K562 (cell line): ENCODE data around the gene SFRP2. TPM values are rescaled to one million over a fixed set of nuclear protein-coding genes. Genes with fewer than 3 reads are reported as not detected.

Source experiments
- ATAC-seq: fragments of 200-7000 bp; cut with Tn5 transposase; 3 replicates; pipeline ENCODE4 v1.9.1; 2020; ENCODE audit warnings: moderate library complexity
- BruUV-seq: library from RNA; stranded (reverse); fragments of 400-500 nt; replicated peaks from 2 replicates; lab custom pipeline; 2021; lab: Mats Ljungman, UMichigan
- CTCF ChIA-PET: fragments of 300-600 bp; formaldehyde crosslinking; extraction: SDS; loops from one replicate; lab custom pipeline; 2021; ENCODE audit warnings: low intra/inter-chr PET ratio; lab: Yijun Ruan, JAX
- POLR2A ChIA-PET: fragments of 300-600, 350-650 bp; sonication (Branson Sonifier 250); formaldehyde crosslinking; extraction: SDS; loops from one replicate; lab custom pipeline; 2021; ENCODE audit warnings: antibody characterized with exemption, inconsistent platforms; lab: Yijun Ruan, JAX
- DNase-seq, 4 experiments: peaks; one replicate each; pipeline versions ENCODE4 v3.0.0 to v3.0.0-alpha.2; 2011 to 2018; ENCODE audit warnings: low spot score in 3 of 4, mixed read lengths in 3 of 4; ENCODE audit errors: extremely low read depth in 1 of 4
- FAIRE-seq: peaks from 2 replicates; lab custom pipeline; 2011; peaks lifted over from hg19 to GRCh38; lab: Jason Lieb, UNC
- H2AFZ ChIP-seq: 2 replicates; pipeline ENCODE4 v1.6.0; 2011; ENCODE audit warnings: low read depth, low read length, control low read depth, inconsistent platforms
- H3K27ac ChIP-seq: fragments of 200-600 bp; 3 replicates; pipeline ENCODE4 v1.8.0; 2011; ENCODE audit warnings: low read depth, mild to moderate bottlenecking, control low read depth, inconsistent platforms, low read length, moderate library complexity, mixed read lengths; ENCODE audit errors: extremely low read depth
- H3K27me3 ChIP-seq, 2 experiments: fragments of 300-600 bp in 1 of 2; 2 replicates in 1 of 2; 3 replicates in 1 of 2; pipeline versions ENCODE4 v1.6.0 to v1.8.0; 2011; ENCODE audit warnings: inconsistent platforms in 2 of 2, low read length in 2 of 2, mild to moderate bottlenecking in 1 of 2, mixed read lengths in 1 of 2, moderate library complexity in 1 of 2; ENCODE audit not compliant: control insufficient read depth in 2 of 2, insufficient read depth in 2 of 2
- H3K36me3 ChIP-seq: fragments of 300-600 bp; 3 replicates; pipeline ENCODE4 v1.8.0; 2011; ENCODE audit warnings: mild to moderate bottlenecking, low read length, inconsistent platforms; ENCODE audit not compliant: control insufficient read depth, insufficient read depth
- H3K4me1 ChIP-seq, 2 experiments: fragments of 200-600 bp in 1 of 2; replicated peaks in 1 of 2; 2 replicates in 1 of 2; 3 replicates in 1 of 2; pipeline versions ENCODE4 v1.5.1 to v1.8.0; 2011; ENCODE audit warnings: inconsistent platforms in 2 of 2, low read length in 2 of 2, mild to moderate bottlenecking in 1 of 2, mixed read lengths in 1 of 2, moderate library complexity in 1 of 2; ENCODE audit not compliant: control insufficient read depth in 2 of 2, insufficient read depth in 2 of 2
- H3K4me2 ChIP-seq: 2 replicates; pipeline ENCODE4 v1.6.1; 2011; ENCODE audit warnings: low read length, control low read depth, inconsistent platforms, mixed read lengths; ENCODE audit not compliant: insufficient read depth
- H3K4me3 ChIP-seq: fragments of 200-600 bp; sonication (generic), shearing (Covaris generic); 2 replicates; pipeline ENCODE4 v1.5.1; 2016; ENCODE audit warnings: control low read depth, inconsistent platforms
- H3K79me2 ChIP-seq: fragments of 200-600 bp; 3 replicates; pipeline ENCODE4 v1.8.0; 2011; ENCODE audit warnings: low read length, inconsistent platforms; ENCODE audit not compliant: control insufficient read depth, insufficient read depth
- H3K9ac ChIP-seq, 2 experiments: 2 replicates each; pipeline versions ENCODE4 v1.6.0 to v1.6.1; 2011; ENCODE audit warnings: low read depth in 2 of 2, low read length in 2 of 2, control low read depth in 1 of 2, inconsistent platforms in 1 of 2, mild to moderate bottlenecking in 1 of 2, mixed read lengths in 1 of 2; ENCODE audit not compliant: insufficient read depth in 1 of 2
- H3K9me1 ChIP-seq: one replicate; pipeline ENCODE4 v1.6.0; 2011; ENCODE audit warnings: inconsistent platforms, mild to moderate bottlenecking, low read length, moderate library complexity; ENCODE audit not compliant: control insufficient read depth, insufficient read depth
- H3K9me3 ChIP-seq: replicated peaks from 2 replicates; pipeline ENCODE4 v1.5.1; 2011; ENCODE audit warnings: low read depth, low read length, inconsistent platforms; ENCODE audit not compliant: control insufficient read depth, insufficient read depth
- H4K20me1 ChIP-seq: replicated peaks from 2 replicates; pipeline ENCODE4 v1.6.1; 2011; ENCODE audit warnings: low read length, inconsistent platforms, mixed read lengths; ENCODE audit not compliant: control insufficient read depth, insufficient read depth
- HDAC2 ChIP-seq: fragments of 450-650 bp; IDR thresholded peaks from 2 replicates; pipeline ENCODE4 v1.6.1; 2016; ENCODE audit warnings: mild to moderate bottlenecking
- NBN ChIP-seq: fragments of 450-650 bp; IDR thresholded peaks from 2 replicates; pipeline ENCODE4 v1.6.1; 2016; ENCODE audit warnings: low read depth, mild to moderate bottlenecking
- POLR3A ChIP-seq: IDR thresholded peaks from 2 replicates; pipeline ENCODE4 v1.6.1; 2011; ENCODE audit warnings: borderline replicate concordance, mild to moderate bottlenecking, moderate library complexity; ENCODE audit not compliant: insufficient read length, insufficient read depth; ENCODE audit errors: extremely low read depth
- PTTG1 ChIP-seq: fragments of 450-650 bp; IDR thresholded peaks from 2 replicates; pipeline ENCODE4 v1.6.1; 2016; ENCODE audit warnings: low read depth, mild to moderate bottlenecking, missing genetic modification characterization, missing compliant biosample characterization
- ZFPM2 ChIP-seq: fragments of 250-450 bp; sonication (Bioruptor Pico); IDR thresholded peaks from 2 replicates; pipeline ENCODE4 v1.5.1; 2022; ENCODE audit warnings: mild to moderate bottlenecking
- ZNF444 ChIP-seq: fragments of 250-450 bp; sonication (Bioruptor Pico); IDR thresholded peaks from 2 replicates; pipeline ENCODE4 v1.4.0; 2020; ENCODE audit warnings: mild to moderate bottlenecking, moderate library complexity
- ZNF778 ChIP-seq: fragments of 450-650 bp; formaldehyde crosslinking; IDR thresholded peaks from 2 replicates; pipeline ENCODE4 v1.4.0; 2020; ENCODE audit warnings: mild to moderate bottlenecking, moderate library complexity
- WGBS: fragments of 100-300 bp; shearing (Covaris generic); methylation state at CpG from one replicate; pipeline ENCODE4 v1.1.6; 2016; ENCODE audit warnings: low coverage, mixed read lengths; ENCODE audit not compliant: insufficient coverage; ENCODE audit errors: missing lambda C conversion rate; 5-methylcytosine and 5-hydroxymethylcytosine counted together
- in situ Hi-C: fragments of 300-500 bp; cut with MboI; formaldehyde crosslinking; loops from 4 replicates; pipeline ENCODE4 v1.15.0; 2018; ENCODE audit warnings: inconsistent platforms, mixed read lengths
- intact Hi-C: fragments of 100-400 bp; cut with micrococcal nuclease; formaldehyde crosslinking; loops from 2 replicates; pipeline ENCODE4 v1.14.2; 2022
- polyA plus RNA-seq, 8 experiments: library from polyadenylated mRNA; depleted of rRNA in 4 of 8; stranded (reverse) in 5 of 8; unstranded in 3 of 8; fragments of >200 nt; fragmentation: Nextera tagmentation in 2 of 8; fragmentation: Illumina TruSeq in 1 of 8; extraction: Ambion mirVana in 2 of 8; extraction: Trizol in 1 of 8; gene quantifications; 2 replicates each; pipeline versions ENCODE4 v1.2.1 to v1.2.3, GENCODE V29; 2011 to 2014; ENCODE audit warnings: inconsistent platforms in 1 of 8, missing spikeins in 1 of 8
- total RNA-seq, 7 experiments: library from RNA; depleted of rRNA in 6 of 7; stranded (reverse); fragments of >200 nt in 6 of 7; fragmentation: Illumina TruSeq in 2 of 7; extraction: Trizol in 2 of 7; gene quantifications; 2 replicates each; pipeline versions ENCODE4 v1.2.1 to v1.2.3, GENCODE V29; 2011 to 2021; ENCODE audit warnings: low replicate concordance in 1 of 7
- TF ChIP-seq, protein P1 (sequence below): sonication (generic); formaldehyde crosslinking; IDR thresholded peaks from 2 replicates; pipeline ENCODE4 v1.8.1; 2023; ENCODE audit warnings: mild to moderate bottlenecking, missing genetic modification reagents
- TF ChIP-seq, protein P2 (sequence below), 3 experiments: fragments of 200-800 bp in 1 of 3; fragments of 250-450 bp in 1 of 3; fragments of 450-650 bp in 1 of 3; sonication (Bioruptor Pico) in 1 of 3; sonication (Bioruptor generic) in 1 of 3; formaldehyde crosslinking in 1 of 3; IDR thresholded peaks; 2 replicates each; pipeline versions ENCODE4 v1.6.1 to v1.8.0; 2016 to 2022; ENCODE audit warnings: mild to moderate bottlenecking in 2 of 3, missing genetic modification characterization in 2 of 3, missing compliant biosample characterization in 1 of 3, moderate library complexity in 1 of 3
- TF ChIP-seq, protein P3 (sequence below): fragments of 450-650 bp; conservative IDR thresholded peaks from 2 replicates; pipeline ENCODE4 v1.6.1; 2016; ENCODE audit warnings: missing genetic modification characterization, low read depth, mild to moderate bottlenecking, control low read depth, missing compliant biosample characterization
- TF ChIP-seq, protein P4 (sequence below): fragments of 250-450 bp; sonication (Bioruptor Pico); IDR thresholded peaks from 2 replicates; pipeline ENCODE4 v1.5.0; 2020; ENCODE audit warnings: mild to moderate bottlenecking

The SFRP2 gene
- total and polyA plus RNA-seq, 9 of the 15 experiments (the other 6 are each of a cell fraction or from before 2014, with no cell fraction given): 0.29 TPM; not detected in 8

DNA sequence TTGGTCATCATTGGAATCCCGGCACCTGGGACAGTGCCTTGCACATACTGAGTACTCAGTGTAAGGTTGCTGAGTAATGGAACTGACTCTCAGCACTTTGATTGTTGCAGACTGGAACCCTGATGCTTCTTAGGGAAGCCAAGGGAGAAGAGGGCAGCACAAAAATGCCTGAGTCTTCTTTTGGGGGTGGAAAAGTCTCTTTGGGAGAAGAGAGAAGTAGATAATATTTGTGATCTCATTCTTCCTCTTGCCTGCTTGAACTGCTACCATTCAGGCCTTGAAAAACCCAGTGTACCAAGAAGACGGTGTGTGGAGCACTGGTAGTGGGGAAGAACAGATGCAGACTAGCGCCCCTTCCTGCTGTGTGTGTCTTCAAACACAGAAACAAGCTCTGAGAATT lies 12.3 kb downstream of the SFRP2 start:
- BruUV-seq: no TSS peak
- Histone ChIP-seq H2AFZ (no peak overlapping the region), H3K27ac (no peak overlapping the region), H4K20me1 (no peaks in the 10 kb centered on the region), H3K4me1 (peaks cover 4 to 15% of the 10 kb centered on the region in 2 experiments; a peak in 4 of 5 replicates), H3K27me3 (peaks cover 0 to 7% of the 10 kb centered on the region in 2 experiments; a peak in 2 of 5 replicates), H3K79me2 (no peaks in the 10 kb centered on the region), H3K9ac (no peak overlapping the region), H3K4me2 (no peak overlapping the region), H3K36me3 (no peaks in the 10 kb centered on the region), H3K9me1 (no peaks in the 10 kb centered on the region), H3K9me3 (peaks cover 7% of the 10 kb centered on the region), H3K4me3 (no peak overlapping the region)
- no peak for ATAC-seq
- POLR2A ChIA-PET: no interaction called here
- in situ Hi-C loops: no loop called here
- CTCF ChIA-PET: no interaction called here
- FAIRE-seq: no peak
- DNase-seq: no peak
- TF ChIP-seq, protein P1, sequence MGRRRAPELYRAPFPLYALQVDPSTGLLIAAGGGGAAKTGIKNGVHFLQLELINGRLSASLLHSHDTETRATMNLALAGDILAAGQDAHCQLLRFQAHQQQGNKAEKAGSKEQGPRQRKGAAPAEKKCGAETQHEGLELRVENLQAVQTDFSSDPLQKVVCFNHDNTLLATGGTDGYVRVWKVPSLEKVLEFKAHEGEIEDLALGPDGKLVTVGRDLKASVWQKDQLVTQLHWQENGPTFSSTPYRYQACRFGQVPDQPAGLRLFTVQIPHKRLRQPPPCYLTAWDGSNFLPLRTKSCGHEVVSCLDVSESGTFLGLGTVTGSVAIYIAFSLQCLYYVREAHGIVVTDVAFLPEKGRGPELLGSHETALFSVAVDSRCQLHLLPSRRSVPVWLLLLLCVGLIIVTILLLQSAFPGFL (CRISPR knock-in tag): no peak
- no peak for TF ChIP-seq ZFPM2 (CRISPR knock-in tag)
- TF ChIP-seq, protein P2, sequence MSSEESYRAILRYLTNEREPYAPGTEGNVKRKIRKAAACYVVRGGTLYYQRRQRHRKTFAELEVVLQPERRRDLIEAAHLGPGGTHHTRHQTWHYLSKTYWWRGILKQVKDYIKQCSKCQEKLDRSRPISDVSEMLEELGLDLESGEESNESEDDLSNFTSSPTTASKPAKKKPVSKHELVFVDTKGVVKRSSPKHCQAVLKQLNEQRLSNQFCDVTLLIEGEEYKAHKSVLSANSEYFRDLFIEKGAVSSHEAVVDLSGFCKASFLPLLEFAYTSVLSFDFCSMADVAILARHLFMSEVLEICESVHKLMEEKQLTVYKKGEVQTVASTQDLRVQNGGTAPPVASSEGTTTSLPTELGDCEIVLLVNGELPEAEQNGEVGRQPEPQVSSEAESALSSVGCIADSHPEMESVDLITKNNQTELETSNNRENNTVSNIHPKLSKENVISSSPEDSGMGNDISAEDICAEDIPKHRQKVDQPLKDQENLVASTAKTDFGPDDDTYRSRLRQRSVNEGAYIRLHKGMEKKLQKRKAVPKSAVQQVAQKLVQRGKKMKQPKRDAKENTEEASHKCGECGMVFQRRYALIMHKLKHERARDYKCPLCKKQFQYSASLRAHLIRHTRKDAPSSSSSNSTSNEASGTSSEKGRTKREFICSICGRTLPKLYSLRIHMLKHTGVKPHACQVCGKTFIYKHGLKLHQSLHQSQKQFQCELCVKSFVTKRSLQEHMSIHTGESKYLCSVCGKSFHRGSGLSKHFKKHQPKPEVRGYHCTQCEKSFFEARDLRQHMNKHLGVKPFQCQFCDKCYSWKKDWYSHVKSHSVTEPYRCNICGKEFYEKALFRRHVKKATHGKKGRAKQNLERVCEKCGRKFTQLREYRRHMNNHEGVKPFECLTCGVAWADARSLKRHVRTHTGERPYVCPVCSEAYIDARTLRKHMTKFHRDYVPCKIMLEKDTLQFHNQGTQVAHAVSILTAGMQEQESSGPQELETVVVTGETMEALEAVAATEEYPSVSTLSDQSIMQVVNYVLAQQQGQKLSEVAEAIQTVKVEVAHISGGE (CRISPR knock-in tag; IDR thresholded peaks at IDR 0.05): no peak
- no peak for TF ChIP-seq ZNF778 (CRISPR knock-in tag)
- no peak for TF ChIP-seq POLR3A
- TF ChIP-seq PTTG1 (tag): no peak
- TF ChIP-seq ZNF444 (CRISPR knock-in tag): no peak
- TF ChIP-seq HDAC2: no peak
- no peak for TF ChIP-seq NBN
- TF ChIP-seq, protein P3, sequence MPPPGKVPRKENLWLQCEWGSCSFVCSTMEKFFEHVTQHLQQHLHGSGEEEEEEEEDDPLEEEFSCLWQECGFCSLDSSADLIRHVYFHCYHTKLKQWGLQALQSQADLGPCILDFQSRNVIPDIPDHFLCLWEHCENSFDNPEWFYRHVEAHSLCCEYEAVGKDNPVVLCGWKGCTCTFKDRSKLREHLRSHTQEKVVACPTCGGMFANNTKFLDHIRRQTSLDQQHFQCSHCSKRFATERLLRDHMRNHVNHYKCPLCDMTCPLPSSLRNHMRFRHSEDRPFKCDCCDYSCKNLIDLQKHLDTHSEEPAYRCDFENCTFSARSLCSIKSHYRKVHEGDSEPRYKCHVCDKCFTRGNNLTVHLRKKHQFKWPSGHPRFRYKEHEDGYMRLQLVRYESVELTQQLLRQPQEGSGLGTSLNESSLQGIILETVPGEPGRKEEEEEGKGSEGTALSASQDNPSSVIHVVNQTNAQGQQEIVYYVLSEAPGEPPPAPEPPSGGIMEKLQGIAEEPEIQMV (tag): no peak
- TF ChIP-seq, protein P4, sequence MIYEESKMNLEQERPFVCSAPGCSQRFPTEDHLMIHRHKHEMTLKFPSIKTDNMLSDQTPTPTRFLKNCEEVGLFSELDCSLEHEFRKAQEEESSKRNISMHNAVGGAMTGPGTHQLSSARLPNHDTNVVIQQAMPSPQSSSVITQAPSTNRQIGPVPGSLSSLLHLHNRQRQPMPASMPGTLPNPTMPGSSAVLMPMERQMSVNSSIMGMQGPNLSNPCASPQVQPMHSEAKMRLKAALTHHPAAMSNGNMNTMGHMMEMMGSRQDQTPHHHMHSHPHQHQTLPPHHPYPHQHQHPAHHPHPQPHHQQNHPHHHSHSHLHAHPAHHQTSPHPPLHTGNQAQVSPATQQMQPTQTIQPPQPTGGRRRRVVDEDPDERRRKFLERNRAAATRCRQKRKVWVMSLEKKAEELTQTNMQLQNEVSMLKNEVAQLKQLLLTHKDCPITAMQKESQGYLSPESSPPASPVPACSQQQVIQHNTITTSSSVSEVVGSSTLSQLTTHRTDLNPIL (CRISPR knock-in tag): no peak
- intact Hi-C loops: loop anchor here (10.0 kb wide), 1 partner anchor 838 kb away; the partner anchor contains the start of gene FGG
- 21% methylated on average over 3 of the region's 3 CpGs for WGBS
